GM18870 (cell line): Measurements from ENCODE around the gene APOL1.
"Not testable (repeated sequence)": the region's sequence is repeated elsewhere in the genome, so short reads cannot be mapped to it uniquely, and the experiment has no call there.

Experiments
- ATAC-seq: cut with Tn5 transposase; IDR thresholded peaks from one replicate; pipeline ENCODE4 v1.9.1; 2021; ENCODE audit warnings: moderate library complexity; ENCODE audit not compliant: unreplicated experiment

APOL1 gene

GRCh38 chr22:36263886-36264664 is 11.1 kb downstream of the APOL1 start:
- ATAC-seq: not testable (repeated sequence)

- ATAC-seq: no peak
Observed at GRCh38 chr22:36267058-36267457, 14.1 kb downstream of the APOL1 start.

- ATAC-seq: no peak
Observed at GRCh38 chr22:36267896-36268485, 15.1 kb downstream of the APOL1 start.

GRCh38 chr22:36271231-36271630 is 18.3 kb downstream of the APOL1 start:
- not testable (repeated sequence) for ATAC-seq

- not testable (repeated sequence) for ATAC-seq
Observed at GRCh38 chr22:36271951-36272350, 19.0 kb downstream of the APOL1 start.

GRCh38 chr22:36274531-36274930 is 21.6 kb downstream of the APOL1 start:
- ATAC-seq: no peak

GRCh38 chr22:36277482-36278291 is 24.8 kb downstream of the APOL1 start:
- ATAC-seq: no peak

GRCh38 chr22:36279219-36279666 is 26.3 kb downstream of the APOL1 start:
- no peak for ATAC-seq

- no peak for ATAC-seq
Observed at GRCh38 chr22:36280379-36280778, 27.4 kb downstream of the APOL1 start.

- ATAC-seq: no peak
Observed at GRCh38 chr22:36281781-36282327, 28.9 kb downstream of the APOL1 start.

- no peak for ATAC-seq
Observed at GRCh38 chr22:36282328-36282831, 29.4 kb downstream of the APOL1 start.

- no peak for ATAC-seq
Observed at GRCh38 chr22:36284171-36284571, 31.2 kb downstream of the APOL1 start.

GRCh38 chr22:36285017-36285416 is 32.1 kb downstream of the APOL1 start:
- ATAC-seq: no peak

GRCh38 chr22:36285545-36285944 is 32.6 kb downstream of the APOL1 start:
- ATAC-seq: no peak

GRCh38 chr22:36286096-36286957 is 33.4 kb downstream of the APOL1 start:
- ATAC-seq: no peak

GRCh38 chr22:36287881-36288515 is 35.1 kb downstream of the APOL1 start:
- ATAC-seq: no peak

- no peak for ATAC-seq
Observed at GRCh38 chr22:36288571-36289405, 35.9 kb downstream of the APOL1 start.

- no peak for ATAC-seq
Observed at GRCh38 chr22:36289406-36289870, 36.5 kb downstream of the APOL1 start.

- not testable (repeated sequence) for ATAC-seq
Observed at GRCh38 chr22:36289948-36290371, 37.0 kb downstream of the APOL1 start.
